ENCODE results near the gene CA10. TPM values are rescaled to one million over a fixed set of nuclear protein-coding genes. Genes with fewer than 3 reads are reported as not detected.

The CA10 gene
- total RNA-seq, 2 experiments from 2014 or later = not detected

DNA sequence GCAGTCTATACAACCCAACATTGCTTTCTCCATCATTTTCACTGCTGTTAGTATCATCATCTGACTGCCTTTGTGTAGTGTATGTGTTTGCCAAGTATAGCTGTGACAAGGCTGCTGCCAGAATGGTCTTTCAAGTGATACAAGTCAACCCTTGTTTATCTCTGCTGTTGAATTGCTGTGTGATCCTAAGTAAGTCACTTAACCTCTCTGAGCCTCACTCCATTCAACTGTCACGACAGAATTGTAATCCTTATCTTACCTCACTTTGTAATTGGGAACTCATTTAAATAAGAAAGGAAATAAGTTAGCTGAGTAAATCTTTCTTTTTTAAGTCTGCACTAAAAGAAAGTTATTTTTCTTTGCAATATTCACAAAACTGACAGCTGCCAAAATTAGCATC is 340.6 kb downstream of the CA10 start:
- Histone ChIP-seq H3K36me3 (ENCODE audit: insufficient read depth, low read length) (no peaks in the 10 kb centered on the region), H3K27ac (ENCODE audit: low read depth in 1 of 2, low read length in 2 of 2) (no peak overlapping the region), H3K4me3 (ENCODE audit: low read length) (no peak overlapping the region), H3K4me1 (ENCODE audit: insufficient read depth, low read length) (no peaks in the 10 kb centered on the region), H3K27me3 (ENCODE audit: control insufficient read depth in 1 of 2, insufficient read depth in 2 of 2, low read length in 2 of 2) (peaks cover 0 to 3% of the 10 kb centered on the region in 2 experiments), H3K9me3 (ENCODE audit: control insufficient read depth in 1 of 2, insufficient read depth in 1 of 2, low read length in 2 of 2) (no peaks in the 10 kb centered on the region)
- Mint-ChIP-seq H3K4me1 (ENCODE audit: low read depth) (no peaks in the 10 kb centered on the region), H3K27ac (no peak overlapping the region), H3K4me3 (no peak overlapping the region), H3K36me3 (ENCODE audit: low read depth) (no peaks in the 10 kb centered on the region), H3K27me3 (no peaks in the 10 kb centered on the region), H3K9me3 (no peaks in the 10 kb centered on the region)
- CTCF ChIA-PET = no interaction called here
- POLR2A ChIA-PET = no interaction called here
- intact Hi-C loops (cut with DNase I, micrococcal nuclease) = loop anchor here in 1 of 2 experiments (10.0 kb wide), 1 partner anchor 57 kb away; no protein-coding TSS in a partner anchor
- ATAC-seq (ENCODE audit: poor library complexity) (no peak), DNase-seq (no peak)
- TF ChIP-seq, protein P1, sequence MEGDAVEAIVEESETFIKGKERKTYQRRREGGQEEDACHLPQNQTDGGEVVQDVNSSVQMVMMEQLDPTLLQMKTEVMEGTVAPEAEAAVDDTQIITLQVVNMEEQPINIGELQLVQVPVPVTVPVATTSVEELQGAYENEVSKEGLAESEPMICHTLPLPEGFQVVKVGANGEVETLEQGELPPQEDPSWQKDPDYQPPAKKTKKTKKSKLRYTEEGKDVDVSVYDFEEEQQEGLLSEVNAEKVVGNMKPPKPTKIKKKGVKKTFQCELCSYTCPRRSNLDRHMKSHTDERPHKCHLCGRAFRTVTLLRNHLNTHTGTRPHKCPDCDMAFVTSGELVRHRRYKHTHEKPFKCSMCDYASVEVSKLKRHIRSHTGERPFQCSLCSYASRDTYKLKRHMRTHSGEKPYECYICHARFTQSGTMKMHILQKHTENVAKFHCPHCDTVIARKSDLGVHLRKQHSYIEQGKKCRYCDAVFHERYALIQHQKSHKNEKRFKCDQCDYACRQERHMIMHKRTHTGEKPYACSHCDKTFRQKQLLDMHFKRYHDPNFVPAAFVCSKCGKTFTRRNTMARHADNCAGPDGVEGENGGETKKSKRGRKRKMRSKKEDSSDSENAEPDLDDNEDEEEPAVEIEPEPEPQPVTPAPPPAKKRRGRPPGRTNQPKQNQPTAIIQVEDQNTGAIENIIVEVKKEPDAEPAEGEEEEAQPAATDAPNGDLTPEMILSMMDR (IDR thresholded peaks at IDR 0.05) = no peak

DNA sequence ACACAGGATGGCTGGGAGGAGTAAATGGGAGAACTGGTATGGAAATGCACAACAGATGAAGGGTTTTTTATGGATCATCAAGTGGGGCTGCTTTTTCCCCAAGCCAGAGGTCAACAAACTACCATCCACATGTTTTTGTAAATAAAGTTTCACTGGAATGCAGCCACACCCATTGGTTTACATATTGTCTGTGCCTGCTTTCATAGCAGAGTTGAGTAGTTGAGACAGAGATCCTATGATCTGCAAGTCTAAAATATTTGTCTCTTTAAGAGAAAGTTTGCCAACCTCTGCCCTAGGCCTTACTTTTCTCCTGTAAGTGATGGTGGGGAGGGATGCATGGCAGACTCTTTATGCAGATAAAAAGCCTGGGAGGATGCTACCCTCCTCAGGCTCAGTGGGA is 341.4 kb downstream of the CA10 start:
- TF ChIP-seq, protein P1 (IDR thresholded peaks at IDR 0.05) = no peak
- peaks cover 0 to 3% of the 10 kb centered on the region in 2 experiments for H3K27me3 ChIP-seq (ENCODE audit: control insufficient read depth in 1 of 2, insufficient read depth in 2 of 2, low read length in 2 of 2)
- no peak overlapping the region for H3K4me3 ChIP-seq (ENCODE audit: low read length)
- ChIA-PET CTCF (no interaction called here), POLR2A (no interaction called here)
- H3K9me3 ChIP-seq (ENCODE audit: control insufficient read depth in 1 of 2, insufficient read depth in 1 of 2, low read length in 2 of 2) = no peaks in the 10 kb centered on the region
- DNase-seq (no peak), ATAC-seq (ENCODE audit: poor library complexity) (no peak)
- H3K27ac ChIP-seq (ENCODE audit: low read depth in 1 of 2, low read length in 2 of 2) = no peak overlapping the region
- no peaks in the 10 kb centered on the region for H3K9me3 Mint-ChIP-seq
- H3K27ac Mint-ChIP-seq = no peak overlapping the region
- intact Hi-C loops (cut with DNase I, micrococcal nuclease) = loop anchor here in 1 of 2 experiments (10.0 kb wide), 1 partner anchor 58 kb away; no protein-coding TSS in a partner anchor
- H3K4me1 Mint-ChIP-seq (ENCODE audit: low read depth) = no peaks in the 10 kb centered on the region
- H3K36me3 ChIP-seq (ENCODE audit: insufficient read depth, low read length) = no peaks in the 10 kb centered on the region
- no peaks in the 10 kb centered on the region for H3K27me3 Mint-ChIP-seq
- H3K4me3 Mint-ChIP-seq = no peak overlapping the region
- no peaks in the 10 kb centered on the region for H3K4me1 ChIP-seq (ENCODE audit: insufficient read depth, low read length)
- H3K36me3 Mint-ChIP-seq (ENCODE audit: low read depth) = no peaks in the 10 kb centered on the region

DNA sequence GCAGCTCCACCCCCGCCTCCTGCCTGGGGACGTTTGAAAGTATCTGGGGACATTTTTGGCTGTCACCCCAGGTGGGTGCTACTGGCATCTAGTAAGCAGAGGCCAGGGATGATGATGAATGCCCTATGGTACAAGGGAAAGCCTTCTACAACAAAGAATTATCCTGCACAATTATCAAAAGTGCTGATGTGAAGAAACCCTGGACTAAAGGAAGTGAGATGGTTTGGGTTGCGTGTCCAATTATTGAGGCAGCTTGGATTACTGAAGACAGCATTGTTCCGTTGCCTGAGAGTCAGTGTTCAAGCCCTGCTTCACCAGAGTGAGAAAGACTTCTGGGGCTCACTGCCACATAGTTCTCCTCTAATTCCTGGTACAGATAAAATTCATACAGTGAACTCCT is 343.4 kb downstream of the CA10 start:
- DNase-seq = no peak
- Histone ChIP-seq H3K4me1 (ENCODE audit: insufficient read depth, low read length) (no peaks in the 10 kb centered on the region), H3K27me3 (ENCODE audit: control insufficient read depth in 1 of 2, insufficient read depth in 2 of 2, low read length in 2 of 2) (peaks cover 0 to 3% of the 10 kb centered on the region in 2 experiments), H3K4me3 (ENCODE audit: low read length) (no peak overlapping the region), H3K9me3 (ENCODE audit: control insufficient read depth in 1 of 2, insufficient read depth in 1 of 2, low read length in 2 of 2) (no peaks in the 10 kb centered on the region), H3K27ac (ENCODE audit: low read depth in 1 of 2, low read length in 2 of 2) (no peak overlapping the region), H3K36me3 (ENCODE audit: insufficient read depth, low read length) (no peaks in the 10 kb centered on the region)
- TF ChIP-seq, protein P1 (IDR thresholded peaks at IDR 0.05) = no peak
- peaks cover 9% of the 10 kb centered on the region for H3K27me3 Mint-ChIP-seq
- no peaks in the 10 kb centered on the region for H3K36me3 Mint-ChIP-seq (ENCODE audit: low read depth)
- CTCF ChIA-PET = interaction anchor here (1.8 kb wide), 1 partner anchor 51 kb away, joined by 5 read pairs; no protein-coding TSS in a partner anchor
- intact Hi-C loops (cut with DNase I, micrococcal nuclease) = loop anchor here in 1 of 2 experiments (10.0 kb wide), 1 partner anchor 60 kb away; no protein-coding TSS in a partner anchor
- POLR2A ChIA-PET = no interaction called here
- no peak for ATAC-seq (ENCODE audit: poor library complexity)
- no peaks in the 10 kb centered on the region for H3K9me3 Mint-ChIP-seq
- no peaks in the 10 kb centered on the region for H3K4me1 Mint-ChIP-seq (ENCODE audit: low read depth)
- no peak overlapping the region for H3K27ac Mint-ChIP-seq
- no peak overlapping the region for H3K4me3 Mint-ChIP-seq
